Measurements from ENCODE around the gene ADARB1.

Gene ADARB1

DNA sequence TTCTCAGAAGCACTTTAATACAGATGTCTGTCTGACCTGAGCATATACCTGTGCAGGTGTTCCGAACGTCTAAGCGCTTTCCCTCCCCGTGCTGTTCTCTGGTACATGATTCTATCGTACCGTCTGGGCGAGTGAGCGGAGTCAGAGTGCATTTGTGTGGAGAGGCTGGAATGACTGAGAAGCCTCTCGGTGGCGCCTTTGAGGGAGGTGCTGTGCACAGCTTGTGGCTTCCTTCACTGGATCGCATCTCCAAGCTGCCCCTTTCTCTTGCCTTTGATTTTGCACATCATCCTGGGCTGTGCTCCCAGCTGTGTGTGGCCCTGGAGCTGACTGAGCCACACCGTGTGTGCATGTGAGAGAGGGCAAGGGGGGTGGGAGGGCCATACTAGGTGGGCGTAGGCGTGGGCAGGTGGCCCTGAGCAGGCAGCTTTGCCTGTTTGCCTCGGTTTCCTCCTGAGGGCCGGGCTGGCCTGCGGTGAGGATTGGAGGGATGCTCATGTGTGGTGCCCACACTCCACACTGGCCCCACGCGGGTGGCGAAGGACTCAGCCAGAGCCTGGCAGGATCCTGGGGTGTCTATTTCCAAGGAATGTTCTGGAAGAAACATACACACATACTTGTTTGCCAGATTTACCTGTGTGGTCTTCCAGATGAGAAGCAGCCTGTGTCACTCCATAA lies 105.3 kb downstream of the ADARB1 start:
- DNase-seq = no peak

DNA sequence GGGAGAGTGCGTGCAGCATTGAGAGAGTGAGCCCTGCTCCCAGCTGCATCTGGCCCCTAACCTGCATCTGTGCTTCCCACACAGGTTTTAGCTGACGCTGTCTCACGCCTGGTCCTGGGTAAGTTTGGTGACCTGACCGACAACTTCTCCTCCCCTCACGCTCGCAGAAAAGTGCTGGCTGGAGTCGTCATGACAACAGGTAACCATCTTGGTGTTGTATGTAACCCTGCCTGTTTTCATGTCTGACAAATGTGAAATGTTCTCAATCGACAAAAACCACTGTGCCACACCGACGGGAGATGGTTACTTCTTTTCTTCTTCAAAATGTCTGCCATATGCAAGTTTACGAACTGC lies 105.8 kb downstream of the ADARB1 start:
- DNase-seq = no peak

DNA sequence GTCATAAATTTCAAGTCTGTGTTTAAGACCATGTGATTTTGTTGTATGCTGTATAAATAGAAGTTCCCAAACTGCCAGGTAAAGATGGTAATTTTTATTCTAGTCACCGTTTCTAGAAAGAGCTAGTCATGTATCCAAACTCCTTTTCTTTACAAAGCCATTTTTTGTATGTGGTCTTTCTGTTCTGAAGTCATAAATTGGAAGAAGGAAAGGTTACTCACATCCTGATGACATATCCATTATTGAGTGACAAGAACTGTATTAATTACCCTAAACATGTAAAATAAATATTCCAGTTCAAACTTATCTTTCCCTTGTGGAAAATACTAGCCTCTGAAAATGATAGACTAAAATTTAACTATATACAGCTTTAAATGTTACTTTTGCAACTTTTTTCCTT lies 108.6 kb downstream of the ADARB1 start:
- DNase-seq = no peak

DNA sequence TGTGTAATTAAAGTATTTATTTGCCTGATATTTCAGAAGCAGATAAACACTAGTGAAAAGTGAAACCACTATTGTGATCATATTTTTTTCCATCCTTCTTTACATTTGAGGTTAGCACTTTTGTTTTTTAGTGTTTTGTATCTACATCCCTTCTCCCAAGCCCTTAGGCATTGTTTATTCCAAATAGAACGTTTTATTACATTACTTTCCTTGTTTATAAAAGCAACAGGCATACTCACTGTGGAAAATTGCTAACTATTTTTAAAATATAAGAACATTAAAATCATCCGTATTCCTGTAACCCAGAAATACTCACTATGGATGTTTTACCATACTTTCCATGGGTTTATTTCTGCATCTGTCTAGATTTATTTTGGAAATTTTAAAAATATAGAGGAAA lies 109.5 kb downstream of the ADARB1 start:
- DNase-seq = no peak

DNA sequence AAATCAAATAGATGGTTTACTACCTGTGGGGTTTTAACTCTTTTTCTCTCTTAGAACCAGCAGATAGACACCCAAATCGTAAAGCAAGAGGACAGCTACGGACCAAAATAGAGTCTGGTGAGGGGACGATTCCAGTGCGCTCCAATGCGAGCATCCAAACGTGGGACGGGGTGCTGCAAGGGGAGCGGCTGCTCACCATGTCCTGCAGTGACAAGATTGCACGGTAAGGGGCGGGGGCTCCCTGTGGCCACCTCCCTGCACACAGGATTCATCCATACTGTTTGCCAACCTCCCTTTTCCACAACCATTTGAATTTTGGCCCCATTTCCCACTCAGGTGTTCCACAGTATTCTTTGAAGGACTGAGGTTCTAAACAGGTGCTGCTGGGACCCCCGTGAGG lies 110.5 kb downstream of the ADARB1 start:
- no peak for DNase-seq

DNA sequence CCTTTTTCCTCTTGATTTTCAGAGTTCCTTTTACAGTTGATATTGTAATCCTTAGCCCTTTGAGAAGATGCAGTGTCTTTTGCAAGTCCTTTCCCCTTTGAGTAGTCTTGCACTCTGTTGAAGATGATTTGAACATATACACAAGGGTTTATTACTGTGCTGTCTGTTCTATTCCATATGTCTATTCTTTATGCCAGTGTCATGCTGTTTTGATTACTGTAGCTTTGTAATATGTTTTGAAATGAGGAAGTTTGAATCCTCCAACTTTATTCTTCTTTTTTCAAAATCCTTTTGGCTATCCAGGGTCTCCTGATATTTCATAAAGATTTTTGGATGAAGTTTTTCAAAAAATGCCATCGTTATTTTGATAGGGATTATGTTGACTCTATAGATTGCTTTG lies 112.3 kb downstream of the ADARB1 start:
- DNase-seq = no peak

DNA sequence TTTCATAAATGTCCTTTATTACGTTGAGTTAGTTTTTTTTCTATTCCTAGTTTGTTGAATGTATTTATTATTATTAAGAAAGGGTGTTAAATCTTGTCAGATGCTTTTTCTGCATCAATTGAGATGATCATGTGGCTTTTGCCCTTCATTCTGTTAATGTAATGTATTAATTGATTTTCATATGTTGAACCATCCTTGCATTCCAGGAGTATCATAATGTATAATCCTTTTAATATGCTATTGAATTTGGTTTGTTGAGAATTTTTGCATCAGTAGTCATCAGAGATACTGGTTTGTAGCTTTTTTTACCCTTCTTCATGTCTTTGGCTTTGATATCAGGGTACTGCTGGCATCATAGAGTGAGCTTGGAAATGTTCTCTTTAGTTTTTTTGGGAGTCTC lies 113.3 kb downstream of the ADARB1 start:
- no peak for DNase-seq

DNA sequence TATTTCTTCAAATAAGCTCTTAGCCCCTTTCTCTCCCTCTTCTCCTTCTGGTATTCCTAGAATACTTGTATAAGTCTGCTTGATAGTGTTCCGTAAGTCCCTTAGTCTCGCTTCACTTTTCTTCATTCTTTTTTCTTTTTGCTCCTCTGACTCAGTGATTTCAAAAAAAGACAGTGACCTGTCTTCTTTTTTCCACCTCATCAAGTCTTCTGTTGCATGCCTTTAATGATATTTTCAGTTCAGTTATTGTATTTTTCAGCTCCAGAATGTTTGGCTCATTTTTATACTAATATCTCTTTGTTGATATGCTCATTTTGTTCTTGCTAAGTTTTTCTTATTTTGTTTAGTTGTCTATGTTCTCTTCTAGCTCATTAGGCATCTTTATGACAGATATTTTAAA lies 115.6 kb downstream of the ADARB1 start:
- no peak for DNase-seq

DNA sequence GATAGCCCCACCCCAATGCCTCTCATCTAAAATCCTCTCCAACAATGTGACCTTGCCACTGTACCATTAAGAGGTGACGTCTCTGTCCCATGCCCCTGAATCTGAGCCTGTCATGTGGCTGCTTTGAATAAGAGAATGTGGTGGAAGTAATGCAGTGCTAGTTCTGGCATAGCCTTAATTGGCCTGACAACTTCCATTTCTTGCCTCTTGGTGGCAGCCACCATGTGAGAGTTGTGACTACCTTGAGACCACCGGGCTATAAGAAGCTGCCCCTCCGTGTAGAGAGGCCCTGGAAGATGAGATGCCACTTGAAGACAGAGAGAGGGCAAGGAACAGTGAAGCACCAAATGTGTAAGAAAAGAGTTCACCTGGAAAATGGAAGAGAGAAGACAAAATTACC lies 118.0 kb downstream of the ADARB1 start:
- DNase-seq = no peak

DNA sequence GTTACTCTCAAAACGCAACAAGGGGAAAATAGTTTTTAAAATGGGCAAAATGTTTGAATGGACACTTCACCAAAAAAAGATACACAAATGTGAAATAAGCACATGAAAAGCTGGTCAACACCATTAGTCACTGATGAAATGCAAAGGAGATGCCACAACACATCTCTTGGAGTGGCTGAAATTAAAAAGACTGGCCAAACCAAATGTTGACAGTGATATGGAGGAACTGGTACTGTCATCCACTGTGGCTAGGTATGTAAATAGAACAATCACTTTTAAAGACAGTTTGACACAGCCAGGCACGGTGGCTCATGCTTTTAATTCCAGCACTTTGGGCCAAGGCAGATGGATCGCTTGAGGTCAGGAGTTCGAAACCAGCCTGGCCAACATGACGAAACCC lies 122.2 kb downstream of the ADARB1 start:
- no peak for DNase-seq

DNA sequence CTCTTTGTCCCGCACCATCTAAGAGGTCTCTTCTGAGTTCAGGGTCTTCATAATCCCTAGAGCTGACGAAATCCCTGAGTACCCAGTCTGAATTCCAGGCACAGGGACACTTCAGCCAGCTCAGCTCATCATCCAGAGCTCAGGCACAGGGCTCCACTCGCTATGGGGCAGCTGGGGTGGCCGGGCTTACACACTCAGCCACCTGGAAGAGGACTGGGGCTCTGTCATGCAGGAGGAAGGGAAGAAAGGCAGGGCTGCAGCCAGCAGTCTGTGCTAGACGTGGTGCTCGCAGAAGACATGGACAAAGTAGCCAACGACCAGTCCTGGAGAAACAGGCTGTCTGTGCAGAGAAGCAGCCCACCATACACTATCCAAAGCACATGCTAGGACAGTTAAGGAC lies 124.8 kb downstream of the ADARB1 start:
- DNase-seq = no peak

DNA sequence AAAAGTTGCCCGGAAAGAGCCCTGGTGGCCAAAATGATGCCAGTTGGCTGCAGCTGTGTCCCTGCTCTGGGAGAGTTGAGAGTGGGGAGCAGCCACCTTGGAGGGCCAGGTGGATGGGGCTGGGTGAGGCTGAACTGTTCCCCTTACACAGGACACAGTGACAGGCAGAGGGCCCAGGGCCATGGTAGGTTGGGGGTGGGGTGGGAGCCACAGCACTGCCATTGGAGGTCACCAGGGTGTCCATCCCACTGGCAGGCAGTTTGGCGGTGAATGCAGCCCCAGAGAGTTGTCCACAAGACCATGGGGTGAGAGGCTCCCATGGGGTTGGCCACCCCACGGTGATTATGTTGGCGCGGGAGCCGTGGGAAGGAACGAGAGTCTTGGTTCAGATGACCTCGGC lies 125.7 kb downstream of the ADARB1 start:
- no peak for DNase-seq

DNA sequence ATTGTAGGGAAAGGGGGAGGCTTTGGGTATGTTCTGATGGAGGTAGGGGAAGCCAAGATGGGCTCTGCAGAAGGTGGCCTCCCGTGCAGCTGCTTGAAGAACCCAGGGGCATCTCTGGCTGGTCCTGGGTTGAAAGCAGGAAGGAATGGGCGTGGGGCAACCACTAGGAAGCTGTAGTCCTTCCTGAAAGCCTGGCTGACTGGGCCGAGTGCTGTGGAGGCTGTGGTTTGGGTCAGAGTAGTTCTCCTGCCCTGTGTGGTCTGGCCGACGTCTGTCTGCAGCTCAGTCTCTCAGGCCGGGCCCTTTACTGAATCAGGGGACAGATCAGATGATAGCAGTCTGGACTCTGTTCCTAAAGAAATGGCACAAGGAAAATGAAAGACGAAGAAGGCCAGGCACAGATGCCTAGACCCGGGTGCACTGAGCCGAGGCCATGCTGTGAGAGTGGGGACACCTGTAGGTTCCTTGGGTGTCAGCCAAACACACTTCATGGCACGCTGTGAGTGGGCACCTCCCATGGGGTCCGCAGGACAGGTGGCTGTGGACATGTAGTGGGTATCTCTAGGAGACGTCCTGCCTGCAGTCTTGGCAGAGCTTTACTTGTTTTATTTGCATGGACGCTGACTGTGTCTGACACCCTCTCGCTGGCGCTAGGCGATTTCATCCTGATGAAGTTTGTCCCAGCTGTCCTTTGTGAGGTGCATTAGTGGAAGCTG lies 126.4 kb downstream of the ADARB1 start:
- no peak for DNase-seq

DNA sequence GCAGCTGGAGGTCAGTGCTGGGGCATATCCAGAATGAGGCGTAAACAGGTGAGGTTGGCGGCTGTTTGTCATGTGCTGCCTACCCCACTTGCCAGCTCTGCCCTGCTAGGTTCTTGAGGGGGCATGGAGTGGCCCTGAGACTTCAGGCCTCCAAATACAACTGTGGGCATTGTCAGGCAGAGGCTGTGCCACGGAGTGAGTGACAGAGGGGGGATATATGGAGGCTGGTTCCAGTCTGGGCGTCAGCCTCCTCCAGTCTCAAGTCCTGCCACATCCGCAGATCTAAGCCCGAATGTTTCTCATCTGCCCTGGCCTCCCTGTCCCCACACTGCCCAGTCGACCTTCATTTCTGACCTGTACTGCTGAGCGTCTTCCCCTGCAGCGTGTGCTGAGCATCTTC lies 128.0 kb downstream of the ADARB1 start:
- DNase-seq = no peak

DNA sequence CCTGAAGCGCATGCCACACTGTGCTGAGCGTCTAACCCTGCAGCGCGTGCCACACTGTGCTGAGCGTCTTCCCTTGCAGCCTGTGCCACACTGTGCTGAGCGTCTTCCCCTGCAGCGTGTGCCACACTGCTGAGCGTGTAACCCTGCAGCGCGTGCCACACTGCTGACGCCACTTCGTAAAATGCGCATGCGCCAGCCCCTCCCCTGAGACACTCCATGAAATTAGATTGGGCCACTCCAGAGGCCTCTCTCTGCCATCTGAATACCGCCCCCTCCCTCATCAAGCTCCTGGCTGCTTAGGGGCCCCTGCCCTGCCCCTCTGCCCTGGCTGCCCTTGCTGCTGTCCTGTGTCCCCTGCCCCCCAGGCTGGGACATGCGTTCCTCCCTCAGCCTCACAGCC lies 128.5 kb downstream of the ADARB1 start:
- no peak for DNase-seq

DNA sequence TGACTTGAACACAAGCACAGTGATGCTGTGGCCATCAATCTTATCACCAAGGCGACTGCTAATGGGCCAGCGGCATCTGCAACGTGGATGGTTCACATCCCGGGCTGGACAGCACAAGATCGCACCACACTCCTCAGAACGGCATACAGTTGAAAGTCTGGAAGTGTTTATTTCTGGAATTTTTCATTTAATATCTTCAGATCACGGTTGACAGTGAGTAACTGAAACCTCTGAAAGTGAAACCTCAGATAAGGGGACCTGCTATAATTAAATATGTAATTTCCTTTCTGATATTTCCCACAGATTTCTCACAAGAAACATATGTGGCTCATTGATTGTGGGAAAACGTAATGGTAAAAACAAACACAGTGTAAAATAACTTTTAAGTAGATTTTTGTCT lies 129.6 kb downstream of the ADARB1 start:
- DNase-seq = no peak

DNA sequence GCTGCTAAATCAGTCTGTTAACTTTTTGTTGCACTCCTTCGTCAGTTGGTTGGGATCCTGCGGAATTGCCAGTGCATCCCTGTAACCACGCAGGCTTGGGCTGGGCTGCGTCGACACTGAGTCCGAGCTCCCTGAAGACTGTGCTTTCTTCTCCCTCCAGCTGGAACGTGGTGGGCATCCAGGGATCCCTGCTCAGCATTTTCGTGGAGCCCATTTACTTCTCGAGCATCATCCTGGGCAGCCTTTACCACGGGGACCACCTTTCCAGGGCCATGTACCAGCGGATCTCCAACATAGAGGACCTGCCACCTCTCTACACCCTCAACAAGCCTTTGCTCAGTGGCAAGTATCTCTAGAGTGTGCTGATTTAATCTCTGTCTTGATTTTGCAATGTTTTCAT lies 130.0 kb downstream of the ADARB1 start:
- no peak for DNase-seq

DNA sequence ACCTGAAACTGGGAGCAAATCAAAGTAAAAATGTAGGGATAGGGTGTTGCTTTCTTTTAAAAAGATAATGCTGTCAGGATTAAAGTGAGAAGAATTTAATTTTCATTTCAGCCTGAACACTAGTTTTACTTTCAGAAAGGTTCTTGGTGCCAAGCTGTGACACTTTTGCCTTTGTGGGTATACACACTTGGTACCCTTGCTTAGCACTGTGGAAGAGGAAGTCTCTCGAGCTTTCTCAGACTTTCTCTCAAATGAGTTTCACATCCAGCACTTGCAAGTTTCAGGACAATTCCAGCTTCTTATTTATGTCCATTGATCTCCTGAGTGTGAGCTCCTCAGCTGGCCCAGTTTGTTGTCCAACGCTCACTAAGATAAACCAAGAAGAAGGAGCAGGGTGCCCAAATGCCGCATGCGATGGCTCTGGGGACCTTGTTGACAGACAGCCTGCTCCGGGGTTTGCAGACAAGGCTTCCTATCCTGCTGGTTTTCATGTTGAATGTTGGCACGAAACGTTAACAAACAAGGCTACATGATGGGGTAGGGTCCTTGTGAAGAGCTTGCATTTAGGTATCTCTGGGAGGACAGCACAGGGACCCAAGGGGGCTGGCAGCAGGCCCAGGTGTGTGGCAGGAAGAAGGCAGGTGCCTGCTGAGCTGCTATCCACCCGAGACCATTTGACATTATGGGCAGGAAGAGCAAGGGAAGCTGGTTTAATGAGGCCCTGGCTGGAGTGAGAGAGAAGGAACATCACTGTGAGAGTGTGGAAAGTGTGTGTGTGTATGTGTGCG lies 133.7 kb downstream of the ADARB1 start:
- no peak for DNase-seq

DNA sequence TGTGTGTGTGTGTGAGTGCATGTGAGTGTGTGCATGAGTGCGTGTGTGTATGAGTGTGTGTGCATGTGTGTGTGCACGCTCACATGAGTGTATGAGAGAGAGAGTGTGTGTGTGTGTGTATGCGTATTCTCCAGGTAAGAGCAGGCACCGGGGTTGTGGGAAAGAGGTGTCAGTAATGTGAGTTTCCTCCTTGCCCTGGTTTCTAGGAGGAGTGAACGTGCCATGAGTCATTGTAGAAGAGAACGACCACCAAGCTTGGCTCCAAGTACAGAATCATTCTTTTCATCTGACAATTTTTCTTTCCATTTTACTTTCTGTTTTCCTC lies 134.2 kb downstream of the ADARB1 start:
- DNase-seq = no peak

DNA sequence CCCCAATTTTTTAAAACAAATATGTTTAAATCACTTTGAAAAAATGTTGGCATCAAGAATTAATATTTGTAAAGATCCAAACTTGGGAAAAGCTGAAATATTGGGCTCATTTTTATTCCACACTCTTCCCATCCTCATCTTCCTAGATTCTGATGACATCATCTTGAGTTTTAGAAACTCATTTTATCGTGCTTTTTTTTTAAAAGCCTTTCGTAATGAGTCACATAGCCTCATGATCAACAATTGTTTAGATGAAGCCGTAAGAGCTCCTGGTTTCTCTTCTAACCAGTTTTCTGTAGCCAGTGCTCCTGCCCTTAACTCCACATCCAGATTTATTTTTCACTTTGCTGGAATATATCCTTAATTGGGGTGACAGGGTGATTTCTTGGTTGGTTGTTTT lies 134.7 kb downstream of the ADARB1 start:
- no peak for DNase-seq

DNA sequence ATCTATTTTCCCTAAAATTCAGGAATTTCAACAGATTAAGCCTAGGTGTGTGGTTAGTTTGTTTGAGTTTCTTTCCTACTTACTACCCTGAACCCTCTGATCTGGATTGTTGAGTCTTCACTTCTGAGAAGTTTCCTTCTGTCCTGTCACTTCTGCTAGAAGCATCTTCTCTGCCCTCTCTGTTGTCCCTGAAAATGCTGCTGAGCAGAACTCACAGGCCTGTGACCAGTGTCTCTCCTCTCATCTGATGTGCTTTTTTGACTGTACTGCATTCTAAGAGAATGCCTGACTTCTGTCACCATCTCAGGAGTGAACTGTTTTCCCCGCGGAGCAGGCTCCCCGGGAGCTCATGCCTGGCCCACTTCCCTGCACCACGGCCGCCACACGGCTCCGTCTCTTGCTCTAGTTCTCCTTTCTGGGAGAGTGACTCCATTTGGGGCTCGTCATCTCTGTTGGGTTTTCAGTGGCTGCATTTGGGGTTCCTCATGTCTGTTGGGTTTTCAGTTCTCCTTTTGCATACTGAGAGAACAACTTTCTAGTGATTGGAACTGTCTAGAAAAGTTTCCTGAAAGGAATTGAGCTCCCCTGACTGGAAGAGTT lies 135.4 kb downstream of the ADARB1 start:
- DNase-seq = no peak

DNA sequence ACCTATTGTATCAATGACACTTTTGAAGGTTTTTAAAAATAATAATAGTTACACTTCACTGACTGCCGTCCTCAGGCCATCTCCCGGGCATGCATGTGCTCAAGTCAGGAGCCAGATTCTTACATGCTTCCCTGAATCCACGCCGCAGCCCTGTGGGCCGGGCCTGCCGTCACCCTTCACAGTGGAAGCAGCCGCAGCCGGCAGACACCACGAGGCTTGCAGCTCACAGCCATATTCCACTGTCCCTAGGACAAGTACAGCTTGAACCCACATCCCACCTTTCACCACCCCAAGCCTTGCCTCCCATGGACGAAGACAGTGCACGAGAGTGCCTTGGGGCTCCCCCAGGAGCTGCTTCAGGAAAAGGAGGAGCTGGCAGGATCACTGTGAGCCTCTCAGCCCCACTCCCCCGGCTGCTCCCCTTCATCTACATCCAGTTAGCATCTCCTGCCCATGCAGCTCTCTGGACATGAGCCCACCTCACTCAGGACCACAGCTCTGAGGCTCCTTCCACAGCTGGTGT lies 136.1 kb downstream of the ADARB1 start:
- DNase-seq = no peak

DNA sequence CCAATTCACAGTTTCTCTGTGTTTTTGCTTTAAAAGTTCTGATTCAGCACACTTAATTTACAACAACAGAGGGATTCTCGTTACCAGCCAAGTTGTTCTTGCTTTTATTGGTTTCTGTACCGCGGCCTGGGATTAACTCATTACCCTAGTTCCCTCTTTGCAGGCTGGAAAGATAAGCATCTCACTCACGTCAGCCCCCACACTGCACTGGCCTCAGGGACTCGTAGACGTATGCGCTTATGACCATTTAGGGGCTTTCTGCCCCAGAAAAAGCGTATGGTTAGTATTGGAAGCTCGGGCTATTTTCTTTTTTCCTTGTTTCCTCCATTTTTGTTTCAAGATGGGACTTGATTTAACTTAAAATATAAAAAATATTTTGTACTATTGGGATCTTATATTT lies 137.3 kb downstream of the ADARB1 start:
- no peak for DNase-seq

DNA sequence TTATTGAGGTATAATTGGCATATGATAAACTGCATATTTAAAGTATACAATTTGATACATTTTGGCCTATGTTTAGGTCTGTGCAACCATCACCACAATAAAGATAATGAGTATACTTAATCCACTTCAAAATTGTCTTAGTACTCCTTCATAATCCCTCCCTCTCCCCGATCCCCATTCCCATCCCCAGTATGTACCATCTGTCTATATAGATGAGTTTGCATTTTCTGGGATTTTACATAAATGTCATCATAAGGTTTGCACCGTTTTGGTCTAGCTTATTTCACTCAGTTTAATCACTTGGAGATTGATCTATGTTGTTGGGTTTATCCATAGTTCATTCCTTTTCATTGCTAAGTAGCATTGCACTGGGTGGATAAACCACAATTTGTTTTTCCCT lies 139.0 kb downstream of the ADARB1 start:
- no peak for DNase-seq

All from NCI-H2081 treated with DMSO at 0.1 percent for 48 hours (cell line).